Right hindlimb (tissue), 1 donor: ENCODE data around the gene FEN1.

Experiments used
- DNase-seq: peaks from one replicate; pipeline ENCODE4 v3.0.0-alpha.2; 2018

The FEN1 gene

GRCh38 chr11:61846362-61847020, 53.8 kb downstream of the FEN1 start:
- no peak for DNase-seq
